Calu3 (cell line): ENCODE data around the gene HACD1. TPM values are rescaled to one million over a fixed set of nuclear protein-coding genes. Genes with fewer than 3 reads are reported as not detected.

Experiments
- Bru-seq: library from RNA; stranded (reverse); fragments of 400-500 nt; gene quantifications from one replicate; lab custom pipeline; 2021; lab: Mats Ljungman, UMichigan
- BruChase-seq, 2 experiments: library from RNA; stranded (reverse); fragments of 400-500 nt; gene quantifications; one replicate each; lab custom pipeline; 2021; lab: Mats Ljungman, UMichigan
- BruUV-seq: library from RNA; stranded (reverse); fragments of 400-500 nt; replicated peaks from 2 replicates; lab custom pipeline; 2021; lab: Mats Ljungman, UMichigan
- CTCF ChIA-PET: fragments of 300-600 bp; sonication (Branson Sonifier 250); formaldehyde crosslinking; loops from one replicate; lab custom pipeline; 2022; ENCODE audit warnings: antibody characterized with exemption; lab: Charles Lee
- DNase-seq: peaks from one replicate; pipeline ENCODE4 v3.0.0; 2022
- H3K27ac Mint-ChIP-seq: one replicate; pipeline ENCODE4 v1.8.0; 2022; ENCODE audit warnings: mixed read lengths; ENCODE audit not compliant: unreplicated experiment
- H3K27me3 Mint-ChIP-seq: one replicate; pipeline ENCODE4 v1.8.0; 2022; ENCODE audit warnings: mixed read lengths; ENCODE audit not compliant: unreplicated experiment
- H3K36me3 Mint-ChIP-seq: one replicate; pipeline ENCODE4 v1.8.0; 2022; ENCODE audit warnings: mild to moderate bottlenecking, moderate library complexity, mixed read lengths; ENCODE audit not compliant: insufficient read depth, unreplicated experiment
- H3K4me1 Mint-ChIP-seq: one replicate; pipeline ENCODE4 v1.8.0; 2022; ENCODE audit warnings: mild to moderate bottlenecking, low read depth, mixed read lengths; ENCODE audit not compliant: unreplicated experiment
- H3K4me3 Mint-ChIP-seq: one replicate; pipeline ENCODE4 v1.8.0; 2022; ENCODE audit warnings: mild to moderate bottlenecking, low read depth, moderate library complexity, mixed read lengths; ENCODE audit not compliant: unreplicated experiment
- H3K9me3 Mint-ChIP-seq: one replicate; pipeline ENCODE4 v1.8.0; 2022; ENCODE audit warnings: low read depth, mixed read lengths; ENCODE audit not compliant: unreplicated experiment
- CTCF ChIP-seq: fragments of 200-600 bp; IDR thresholded peaks from one replicate; pipeline ENCODE4 v1.8.0; 2022; ENCODE audit warnings: antibody characterized with exemption; ENCODE audit not compliant: unreplicated experiment
- intact Hi-C: fragments of 100-400 bp; cut with micrococcal nuclease; formaldehyde crosslinking; loops from one replicate; pipeline ENCODE4 v1.10.0; 2022; ENCODE audit not compliant: unreplicated experiment
- long read RNA-seq: library from polyadenylated mRNA; stranded (forward); transcript quantifications from one replicate; pipeline ENCODE4 v2.0.0, GENCODE V29; 2022
- total RNA-seq: library from RNA; stranded (reverse); gene quantifications from 2 replicates; pipeline ENCODE4 v1.2.3, GENCODE V29; 2022

The HACD1 gene
- total RNA-seq = 13.2 and 17.3 TPM in 2 replicates
- Bru-seq, nascent RNA = percentile 60 among the genes with signal in this experiment
- percentile 62 among the genes with signal in this experiment for BruChase-seq, experiment 1, labeled RNA remaining after a 6-hour chase
- percentile 70 among the genes with signal in this experiment for BruChase-seq, experiment 2, labeled RNA remaining after a 2-hour chase
- long read RNA-seq, partial matches to known transcripts = 0 of 6 reads
- long read RNA-seq, other reads (novel, unspliced or antisense) = 2 of 6 reads

- DNase-seq = peak; percentile 66
- Mint-ChIP-seq H3K9me3 (no peaks in the 10 kb centered on the region), H3K27me3 (no peaks in the 10 kb centered on the region), H3K4me3 (peak within 1 kb of the TSS; percentile 76), H3K4me1 (no peaks in the 10 kb centered on the region), H3K27ac (peak within 1 kb of the TSS; percentile 30), H3K36me3 (peaks cover 7% of the 10 kb centered on the region)
- intact Hi-C loops = loop anchor here (5.0 kb wide), 1 partner anchor 65 kb away; no protein-coding TSS in a partner anchor
- CTCF ChIA-PET = interaction anchor here (1.9 kb wide), 1 partner anchor 27 kb away, joined by 8 read pairs; the partner anchor contains the start of gene STAM
- BruUV-seq = no TSS peak
- TF ChIP-seq CTCF = no peak
These were observed at the start of gene HACD1 for GRCh38 chr10:17617031-17617911. TSS of gene HACD1 (minus strand) at chr10:17617374. CDS start at chr10:17617339, 35 bp downstream.

GRCh38 chr10:17665747-17666146 is 48.6 kb upstream of the HACD1 start:
- H3K9me3 Mint-ChIP-seq = no peaks in the 10 kb centered on the region
- H3K27ac Mint-ChIP-seq = peak overlapping the region; percentile 86
- CTCF ChIA-PET = no interaction called here
- H3K4me1 Mint-ChIP-seq = peaks cover 14% of the 10 kb centered on the region
- no peak for DNase-seq
- no peak overlapping the region for H3K4me3 Mint-ChIP-seq
- no TSS peak for BruUV-seq
- H3K36me3 Mint-ChIP-seq = peaks cover 5% of the 10 kb centered on the region
- TF ChIP-seq CTCF = no peak
- H3K27me3 Mint-ChIP-seq = no peaks in the 10 kb centered on the region
- intact Hi-C loops = no loop called here

GRCh38 chr10:17663450-17663849 is 46.3 kb upstream of the HACD1 start:
- H3K27ac Mint-ChIP-seq = no peak overlapping the region
- intact Hi-C loops = no loop called here
- no peak for DNase-seq
- no TSS peak for BruUV-seq
- CTCF ChIA-PET = no interaction called here
- H3K4me1 Mint-ChIP-seq = peaks cover 17% of the 10 kb centered on the region
- no peak for TF ChIP-seq CTCF
- peaks cover 5% of the 10 kb centered on the region for H3K36me3 Mint-ChIP-seq
- no peaks in the 10 kb centered on the region for H3K9me3 Mint-ChIP-seq
- no peak overlapping the region for H3K4me3 Mint-ChIP-seq
- no peaks in the 10 kb centered on the region for H3K27me3 Mint-ChIP-seq

- no peak for TF ChIP-seq CTCF
- Mint-ChIP-seq H3K36me3 (peaks cover 5% of the 10 kb centered on the region), H3K9me3 (no peaks in the 10 kb centered on the region), H3K4me1 (peaks cover 20% of the 10 kb centered on the region), H3K27me3 (no peaks in the 10 kb centered on the region), H3K27ac (no peak overlapping the region), H3K4me3 (no peak overlapping the region)
- CTCF ChIA-PET = no interaction called here
- DNase-seq = no peak
- BruUV-seq = no TSS peak
- intact Hi-C loops = no loop called here
These were observed 45.3 kb upstream of the HACD1 start for GRCh38 chr10:17662193-17663138.
